Lung (tissue), 12 donors: Measurements from ENCODE around the gene TNK2. TPM values are rescaled to one million over a fixed set of nuclear protein-coding genes. Genes with fewer than 3 reads are reported as not detected.

ENCODE experiments used
- ATAC-seq: fragments of 200-7000 bp; cut with Tn5 transposase; one replicate; pipeline ENCODE4 v1.9.1; 2020; ENCODE audit warnings: moderate number of reproducible peaks; ENCODE audit not compliant: insufficient read depth, low FRiP score
- DNase-seq, 3 donors: peaks; one replicate each; pipeline ENCODE4 v3.0.0-alpha.2; 2013 to 2017
- H3K27ac ChIP-seq, 2 donors: one replicate each; pipeline ENCODE4 v1.5.1; 2013; ENCODE audit warnings: mild to moderate bottlenecking in 2 of 2, moderate library complexity in 2 of 2, control low read depth in 1 of 2, inconsistent platforms in 1 of 2, low read depth in 1 of 2, low read length in 1 of 2
- H3K27me3 ChIP-seq, 3 donors: one replicate each; pipeline ENCODE4 v1.5.1; 2013; ENCODE audit warnings: low read length in 2 of 3; ENCODE audit not compliant: control insufficient read depth in 3 of 3, insufficient read depth in 3 of 3
- H3K36me3 ChIP-seq, 4 donors: one replicate each; pipeline ENCODE4 v1.5.1; 2013; ENCODE audit warnings: low read length in 4 of 4, mild to moderate bottlenecking in 1 of 4, moderate library complexity in 1 of 4; ENCODE audit not compliant: control insufficient read depth in 4 of 4, insufficient read depth in 4 of 4
- H3K4me1 ChIP-seq, 5 donors: one replicate each; pipeline ENCODE4 v1.5.1; 2013; ENCODE audit warnings: low read length in 5 of 5, mild to moderate bottlenecking in 2 of 5, moderate library complexity in 1 of 5; ENCODE audit not compliant: control insufficient read depth in 5 of 5, insufficient read depth in 5 of 5
- H3K4me3 ChIP-seq: one replicate; pipeline ENCODE4 v1.5.1; 2013; ENCODE audit warnings: mild to moderate bottlenecking, control low read depth, moderate library complexity
- H3K9ac ChIP-seq, 2 donors: one replicate each; pipeline ENCODE4 v1.5.1; 2013; ENCODE audit warnings: low read length in 2 of 2, control low read depth in 1 of 2; ENCODE audit not compliant: insufficient read depth in 1 of 2
- H3K9me3 ChIP-seq, 4 donors: one replicate each; pipeline ENCODE4 v1.5.1; 2013; ENCODE audit warnings: low read length in 3 of 4, mild to moderate bottlenecking in 1 of 4, moderate library complexity in 1 of 4; ENCODE audit not compliant: control insufficient read depth in 4 of 4, insufficient read depth in 3 of 4
- CTCF ChIP-seq: IDR thresholded peaks from 2 replicates; pipeline ENCODE4 v1.5.1; 2012; ENCODE audit warnings: mild to moderate bottlenecking; ENCODE audit errors: control extremely low read depth, extremely low read depth
- WGBS, 2 donors: extraction: QIAGEN DNeasy Blood & Tissue Kit; methylation state at CpG; one replicate each; pipeline ENCODE4 v1.1.7; 2013; 5-methylcytosine and 5-hydroxymethylcytosine counted together
- polyA plus RNA-seq, 2 donors: library from polyadenylated mRNA; stranded (reverse); fragments of 200-250 nt; gene quantifications; one replicate each; pipeline ENCODE4 v1.2.1, GENCODE V29; 2013
- total RNA-seq, 2 donors: library from RNA; depleted of rRNA in 1 of 2; stranded (reverse); fragments of >200 nt in 1 of 2; gene quantifications; one replicate each; pipeline ENCODE4 v1.2.1, GENCODE V29; 2014 to 2021
- donor health status: control.
- donor health status: control.
- donor health status: Bipolar disorder and iron deficiency.
- donor health status: healthy.
- donor health status: DM: yes; HTN: yes; CAD: no.

The TNK2 gene
- total and polyA plus RNA-seq, 4 donors = 15.0 to 63.5 (median 35.6) TPM

GRCh38 chr3:195884691-195885035, 23.7 kb downstream of the TNK2 start:
- 96 to 97% methylated on average over 14 of the region's 14 CpGs for WGBS, 2 donors
- peaks cover 0 to 29% (median 18%) of the 10 kb centered on the region in 5 donors for H3K4me1 ChIP-seq
- H3K4me3 ChIP-seq = no peak overlapping the region
- H3K27ac ChIP-seq = no peak overlapping the region
- H3K27me3 ChIP-seq = no peaks in the 10 kb centered on the region
- TF ChIP-seq CTCF = no peak
- no peak overlapping the region for H3K9ac ChIP-seq
- no peak for DNase-seq
- H3K9me3 ChIP-seq = no peaks in the 10 kb centered on the region
- ATAC-seq = no peak
- peaks cover 3 to 27% (median 18%) of the 10 kb centered on the region in 4 donors for H3K36me3 ChIP-seq

DNA sequence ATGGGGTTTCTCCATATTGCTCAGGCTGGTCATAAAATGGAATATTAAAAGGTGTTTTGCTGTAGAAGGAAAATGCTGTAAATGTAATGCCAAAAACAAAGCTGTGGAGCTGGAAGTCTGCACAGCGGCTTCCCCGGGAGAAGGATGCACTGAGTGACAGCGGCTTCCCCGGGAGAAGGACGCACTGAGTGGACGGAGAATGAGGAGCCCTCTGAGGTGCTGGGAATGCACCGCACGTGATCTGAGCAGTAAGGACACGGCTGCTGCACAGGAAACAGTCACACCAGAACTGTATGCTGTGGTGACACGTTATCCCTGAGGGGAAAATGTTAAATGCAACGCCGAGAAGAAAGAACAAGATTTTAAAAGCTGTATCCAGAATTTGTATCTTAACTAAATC, 24.6 kb downstream of the TNK2 start:
- 95 to 96% methylated on average over 12 of the region's 12 CpGs for WGBS, 2 donors
- ATAC-seq (no peak), DNase-seq (no peak)
- peaks cover 3 to 35% (median 23%) of the 10 kb centered on the region in 4 donors for H3K36me3 ChIP-seq
- TF ChIP-seq CTCF = no peak
- no peak overlapping the region for H3K27ac ChIP-seq
- H3K9ac ChIP-seq = no peak overlapping the region
- H3K4me3 ChIP-seq = no peak overlapping the region
- no peaks in the 10 kb centered on the region for H3K27me3 ChIP-seq
- H3K9me3 ChIP-seq = no peaks in the 10 kb centered on the region
- H3K4me1 ChIP-seq = peaks cover 0 to 23% (median 17%) of the 10 kb centered on the region in 5 donors

DNA sequence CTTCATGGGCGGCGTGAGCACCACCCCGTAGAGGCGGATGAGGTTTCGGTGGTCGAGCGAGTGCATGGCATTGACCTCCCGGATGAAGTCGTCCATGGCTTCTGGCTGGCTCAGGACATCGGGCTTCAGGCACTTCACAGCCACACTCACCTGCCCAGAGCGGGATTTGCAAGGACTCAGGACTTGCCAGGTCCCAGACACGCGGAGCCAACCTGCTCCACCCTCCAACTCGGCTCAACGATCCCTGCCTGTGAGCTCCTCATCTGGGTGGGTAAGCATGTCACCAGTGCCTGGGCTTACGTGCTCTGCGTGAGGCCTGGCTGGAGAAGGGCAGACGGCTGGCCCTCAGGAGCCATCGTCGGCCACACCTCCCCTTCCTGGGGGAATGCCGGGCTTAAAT, 25.2 kb downstream of the TNK2 start:
- no peak for DNase-seq
- no peak overlapping the region for H3K27ac ChIP-seq
- WGBS, 2 donors = 95% methylated on average over 21 of the region's 21 CpGs
- no peak overlapping the region for H3K4me3 ChIP-seq
- no peaks in the 10 kb centered on the region for H3K27me3 ChIP-seq
- no peak overlapping the region for H3K9ac ChIP-seq
- H3K36me3 ChIP-seq = peaks cover 3 to 41% (median 25%) of the 10 kb centered on the region in 4 donors
- H3K4me1 ChIP-seq = peaks cover 0 to 20% (median 17%) of the 10 kb centered on the region in 5 donors
- H3K9me3 ChIP-seq = no peaks in the 10 kb centered on the region
- no peak for TF ChIP-seq CTCF
- no peak for ATAC-seq

DNA sequence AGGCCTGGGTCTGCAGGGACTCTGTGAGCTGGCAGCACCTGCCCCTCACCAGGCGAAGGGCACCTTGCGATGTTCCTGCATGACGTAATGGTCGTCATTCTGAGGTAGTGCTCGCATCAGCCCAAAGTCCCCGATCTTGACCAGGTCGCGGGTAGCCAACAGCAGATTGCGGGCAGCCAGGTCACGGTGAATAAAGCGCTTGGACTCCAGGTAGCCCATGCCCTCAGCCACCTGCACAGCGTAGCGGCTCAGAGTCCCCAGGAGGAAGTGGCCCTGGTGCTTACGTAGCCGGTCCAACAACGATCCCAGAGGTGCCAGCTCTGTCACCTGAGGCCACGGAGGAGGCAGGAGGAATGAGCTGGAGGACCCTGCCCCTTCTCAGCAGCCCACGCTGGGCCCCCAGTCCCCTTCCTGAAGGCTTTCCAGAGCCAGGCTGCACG, 26.3 kb downstream of the TNK2 start:
- DNase-seq = no peak
- Histone ChIP-seq H3K36me3 (peaks cover 3 to 52% (median 23%) of the 10 kb centered on the region in 4 donors), H3K9me3 (no peaks in the 10 kb centered on the region), H3K9ac (no peak overlapping the region), H3K27ac (no peak overlapping the region), H3K4me3 (no peak overlapping the region), H3K4me1 (peaks cover 0 to 19% (median 13%) of the 10 kb centered on the region in 5 donors), H3K27me3 (no peaks in the 10 kb centered on the region)
- TF ChIP-seq CTCF = no peak
- no peak for ATAC-seq
- 95 to 97% methylated on average over 19 of the region's 19 CpGs for WGBS, 2 donors
